GDM1 (cell line): ENCODE data around the gene SLC6A8.
"Not testable (repeated sequence)": the region's sequence is repeated elsewhere in the genome, so short reads cannot be mapped to it uniquely, and the experiment has no call there.

Experiments
- DNase-seq: peaks from one replicate; lab custom pipeline; 2025; lab: John Stamatoyannopoulos, UW

The SLC6A8 gene

GRCh38 chrX:153693216-153694086, 5.7 kb downstream of the SLC6A8 start:
- no peak for DNase-seq

GRCh38 chrX:153694256-153694655, 6.5 kb downstream of the SLC6A8 start:
- not testable (repeated sequence) for DNase-seq

GRCh38 chrX:153694687-153695270, 7.1 kb downstream of the SLC6A8 start:
- DNase-seq = no peak

- DNase-seq = no peak
These were observed 8.4 kb downstream of the SLC6A8 start for GRCh38 chrX:153696100-153696499.

DNA sequence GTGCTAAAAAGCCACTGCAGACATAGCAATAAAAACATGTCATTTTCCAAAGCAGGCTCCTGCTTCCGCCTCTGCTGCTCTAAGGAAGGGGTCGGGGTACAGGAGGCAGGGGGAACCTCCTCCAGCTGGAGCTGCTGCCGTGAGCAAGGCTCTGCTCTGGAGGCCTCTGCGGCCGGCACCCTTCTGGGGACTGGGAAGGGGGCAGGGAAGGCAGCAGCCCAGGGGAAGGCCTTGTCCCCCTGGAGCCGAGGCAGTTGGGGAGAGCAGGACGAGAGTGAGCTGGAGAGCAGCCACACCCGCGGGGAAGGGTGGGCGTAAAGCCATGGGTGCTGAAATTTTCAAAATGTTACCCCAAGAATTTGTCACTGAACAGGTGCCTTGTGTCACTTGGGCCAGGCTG, 8.8 kb downstream of the SLC6A8 start:
- DNase-seq = not testable (repeated sequence)

DNA sequence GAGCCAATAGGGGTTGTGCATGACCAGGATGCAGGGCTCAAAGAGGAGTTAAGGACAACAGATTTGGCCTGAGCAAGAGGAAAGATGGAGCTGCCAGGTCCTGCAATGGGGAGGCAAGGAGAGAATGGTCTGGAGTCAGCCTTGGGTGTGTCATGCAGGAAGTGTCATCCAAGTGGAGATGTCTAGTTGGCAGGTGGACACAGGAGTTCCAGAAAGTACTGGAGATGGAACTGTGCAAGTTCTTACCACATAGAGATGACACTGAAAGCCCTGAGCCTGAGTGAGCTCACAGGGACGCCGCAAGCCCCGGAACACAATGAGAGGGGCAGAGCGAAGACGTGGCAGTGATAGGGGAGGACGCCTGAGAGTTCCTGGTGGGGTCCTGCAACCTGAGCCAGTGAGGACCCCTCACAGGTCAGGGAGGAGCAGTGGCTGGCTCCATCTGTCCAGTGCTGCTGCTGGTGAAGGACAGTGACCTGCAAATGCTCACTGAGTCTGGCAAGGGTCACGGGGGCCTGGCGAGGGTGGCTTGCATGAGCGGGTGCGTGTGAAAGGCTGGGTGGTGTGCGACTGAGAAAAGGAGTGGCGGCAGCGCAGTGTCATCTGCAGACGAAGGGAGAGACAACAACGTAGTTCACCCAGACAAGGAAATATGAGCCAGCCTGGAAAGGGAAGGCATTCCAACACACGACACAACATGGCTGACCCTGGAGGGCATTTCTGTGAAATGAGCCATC, 9.4 kb downstream of the SLC6A8 start:
- not testable (repeated sequence) for DNase-seq

- DNase-seq = no peak
These were observed 10.5 kb downstream of the SLC6A8 start for GRCh38 chrX:153697924-153698865.

DNA sequence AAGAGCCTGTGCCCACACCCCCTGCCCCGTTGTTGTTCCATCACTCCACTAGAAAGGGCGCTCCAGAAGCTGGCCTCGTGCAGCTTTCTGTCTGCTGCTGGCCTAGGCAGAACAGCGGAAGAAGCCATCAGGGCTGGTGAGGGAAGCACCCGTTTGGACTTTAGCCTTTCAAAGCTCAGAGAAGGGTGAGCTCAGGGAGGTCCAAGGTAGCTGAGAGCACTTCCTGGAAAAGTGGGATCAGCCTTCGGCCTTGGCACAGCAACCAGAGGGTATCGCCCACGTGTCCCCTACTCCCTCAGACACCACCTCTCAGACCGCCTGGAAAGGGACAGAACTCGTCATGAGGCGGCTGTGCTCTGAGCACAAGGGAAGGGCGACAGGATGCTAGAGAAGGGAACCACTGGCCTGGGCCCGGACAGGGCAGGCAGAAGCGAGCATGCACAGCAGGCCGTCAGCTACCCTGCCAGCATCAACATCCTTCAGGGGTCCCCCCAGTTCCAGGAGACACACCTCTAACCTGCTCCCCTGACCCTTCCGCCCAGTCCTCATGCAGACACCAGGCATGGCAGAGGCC, 11.6 kb downstream of the SLC6A8 start:
- not testable (repeated sequence) for DNase-seq

DNA sequence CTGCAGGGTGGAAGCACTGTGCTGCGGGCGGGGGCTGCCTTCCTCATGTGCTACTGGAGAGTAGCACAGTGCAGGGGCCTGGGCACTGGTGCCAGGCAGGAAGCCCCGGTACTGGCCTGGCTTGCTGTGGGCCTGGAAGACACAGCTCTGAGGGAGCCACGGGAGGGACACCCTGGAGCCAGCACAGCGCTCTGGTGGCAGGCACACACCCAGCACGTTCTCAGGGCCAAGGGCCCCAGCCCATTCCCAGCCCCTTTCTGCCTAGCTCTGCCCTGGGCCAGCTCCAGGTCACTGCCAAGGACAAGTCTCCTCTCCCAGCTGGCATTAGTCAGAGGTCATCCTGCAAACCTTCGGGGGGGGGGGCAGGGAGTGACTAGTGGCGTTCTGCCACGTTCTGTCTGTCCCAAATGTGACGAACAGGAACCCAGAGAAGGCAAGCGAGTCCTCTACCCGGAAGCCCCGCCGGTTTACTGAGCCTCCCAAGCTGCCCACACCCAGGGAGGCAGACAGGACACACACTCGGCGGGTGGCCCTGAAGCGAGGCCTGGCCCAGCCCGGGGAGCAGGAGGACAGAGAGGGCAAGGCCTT, 12.2 kb downstream of the SLC6A8 start:
- not testable (repeated sequence) for DNase-seq

GRCh38 chrX:153700376-153700945, 12.7 kb downstream of the SLC6A8 start:
- DNase-seq = no peak

- DNase-seq = no peak
These were observed 13.2 kb downstream of the SLC6A8 start for GRCh38 chrX:153700967-153701366.

DNA sequence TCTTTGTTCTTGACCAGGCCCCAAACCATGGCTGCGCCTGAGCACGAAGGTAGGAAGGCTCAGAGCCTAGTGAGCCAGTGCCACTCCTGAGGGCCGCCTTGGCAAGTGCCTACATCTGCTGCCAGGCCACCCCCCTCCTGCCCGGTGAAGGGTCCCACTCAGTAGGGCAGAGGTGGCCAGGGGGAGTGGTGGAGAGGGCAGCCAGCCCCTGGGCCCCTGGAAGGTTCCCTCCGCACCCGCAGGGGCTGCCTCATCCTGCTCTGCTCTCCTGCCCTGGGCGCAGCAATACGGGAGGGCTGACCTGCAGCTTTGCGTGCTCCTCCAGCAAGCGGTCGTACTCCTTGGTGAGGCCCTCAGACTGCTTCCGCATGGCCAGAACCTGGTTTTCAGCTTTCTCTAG, 14.0 kb downstream of the SLC6A8 start:
- no peak for DNase-seq

GRCh38 chrX:153702336-153703035, 14.8 kb downstream of the SLC6A8 start:
- DNase-seq = no peak

DNA sequence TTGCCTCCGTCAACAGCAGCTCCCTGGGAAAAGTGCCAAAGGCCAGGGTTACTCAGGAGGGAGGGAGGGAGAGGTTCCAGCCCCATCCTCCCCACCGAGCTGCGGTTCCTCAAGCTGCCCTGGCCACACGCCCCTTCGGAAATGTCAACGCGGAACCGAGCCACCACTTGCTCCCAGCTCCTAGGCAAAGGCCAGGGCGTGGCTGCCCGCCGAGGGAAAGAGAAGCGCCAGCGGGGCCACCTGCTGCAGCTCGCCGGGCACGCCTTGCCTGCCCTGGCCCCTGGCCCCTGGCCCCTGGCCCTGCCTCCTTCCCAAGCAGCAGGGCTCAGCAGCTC, 15.3 kb downstream of the SLC6A8 start:
- DNase-seq = no peak

DNA sequence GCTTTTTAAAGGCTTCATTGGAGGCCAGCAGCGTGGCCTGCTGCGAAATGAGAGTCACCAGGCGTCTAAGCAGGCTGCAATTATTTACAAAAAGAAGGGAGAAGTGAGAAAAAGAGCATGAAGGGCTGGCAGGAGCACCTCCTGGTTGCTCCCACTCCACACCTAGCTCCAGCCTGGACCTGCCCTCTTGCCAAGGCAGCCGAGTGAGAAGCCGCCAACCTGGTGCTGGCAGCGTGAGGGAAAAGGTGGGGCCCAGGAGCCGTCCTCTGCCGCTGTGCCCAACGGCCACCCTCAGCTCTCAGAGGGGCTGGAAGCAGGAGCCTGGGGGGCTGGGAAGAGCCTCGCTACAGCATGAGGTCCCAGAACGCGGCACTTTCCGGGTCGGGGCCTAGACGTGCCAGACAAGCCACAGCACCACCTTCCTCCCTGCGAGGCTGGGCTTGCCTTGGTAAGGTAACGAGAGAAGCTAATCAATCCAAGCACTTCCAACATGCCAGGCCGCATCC, 16.3 kb downstream of the SLC6A8 start:
- no peak for DNase-seq

DNA sequence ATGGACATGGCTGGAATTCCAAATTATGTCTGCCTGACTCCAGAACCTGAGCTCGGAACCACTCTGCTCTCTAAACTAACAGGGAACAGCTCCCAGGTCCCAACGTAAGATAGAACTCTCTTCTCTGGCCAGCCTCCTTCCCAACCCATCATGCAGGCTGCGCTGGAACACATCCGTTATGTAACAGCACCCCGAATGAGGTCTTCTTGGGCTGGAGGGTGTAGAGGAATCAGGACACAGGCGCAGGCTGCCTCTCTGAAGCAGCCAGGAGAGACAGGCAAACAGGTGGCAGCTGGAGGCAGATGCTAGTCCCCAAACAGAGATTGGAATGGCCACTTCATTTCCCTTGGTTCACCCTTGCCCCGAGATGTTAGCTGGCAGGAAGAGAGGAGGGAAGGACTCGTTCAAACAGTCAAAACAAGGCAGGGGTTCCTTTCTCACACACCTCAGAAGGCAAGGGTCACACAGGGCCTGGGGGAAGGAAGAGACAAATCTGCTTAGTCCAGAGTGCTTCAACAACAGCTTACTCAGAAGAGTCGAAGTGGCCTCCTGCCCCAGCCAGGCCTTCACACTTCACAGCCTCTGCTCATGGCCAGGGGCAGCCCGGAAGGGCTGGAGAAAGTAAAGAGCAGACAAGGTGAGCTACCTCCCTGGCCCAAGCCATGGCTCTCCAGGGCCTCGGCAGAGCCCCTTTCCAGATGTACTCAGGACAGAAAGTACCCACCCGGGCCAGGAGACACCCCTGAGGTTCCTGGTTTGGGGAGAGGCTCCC, 17.1 kb downstream of the SLC6A8 start:
- DNase-seq = not testable (repeated sequence)

DNA sequence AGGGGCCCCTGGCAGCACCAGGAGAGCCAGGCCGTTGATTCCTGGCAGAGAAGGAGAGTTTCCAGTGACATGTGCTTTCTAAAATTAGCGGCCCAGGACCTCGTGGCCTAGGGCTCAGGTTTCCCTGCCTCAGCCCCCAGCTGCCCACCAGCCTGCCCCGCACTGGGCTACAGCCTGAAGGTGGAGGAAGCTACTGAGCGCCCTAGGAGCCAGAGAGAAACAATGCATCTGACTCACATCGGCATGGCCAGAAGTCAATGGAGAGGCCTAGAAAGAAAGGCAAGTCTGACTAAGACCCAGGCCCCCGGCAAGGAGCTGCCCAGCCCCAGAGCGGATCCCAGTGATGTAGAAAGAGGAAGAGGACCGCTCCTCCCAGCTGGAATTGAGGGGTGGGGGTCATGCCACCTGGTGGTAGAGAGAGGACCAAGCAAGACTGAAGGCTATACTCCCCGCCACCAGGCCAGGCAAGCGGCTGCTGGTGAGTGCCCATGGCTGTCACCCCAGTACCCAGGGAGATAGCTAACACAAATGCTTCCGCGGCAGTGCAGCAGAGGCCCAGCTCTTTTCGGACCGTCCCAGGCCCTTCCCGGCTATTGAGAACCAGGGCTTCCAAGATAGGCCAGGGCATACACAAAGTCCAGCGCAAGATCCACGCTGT, 17.8 kb downstream of the SLC6A8 start:
- DNase-seq = not testable (repeated sequence)

DNA sequence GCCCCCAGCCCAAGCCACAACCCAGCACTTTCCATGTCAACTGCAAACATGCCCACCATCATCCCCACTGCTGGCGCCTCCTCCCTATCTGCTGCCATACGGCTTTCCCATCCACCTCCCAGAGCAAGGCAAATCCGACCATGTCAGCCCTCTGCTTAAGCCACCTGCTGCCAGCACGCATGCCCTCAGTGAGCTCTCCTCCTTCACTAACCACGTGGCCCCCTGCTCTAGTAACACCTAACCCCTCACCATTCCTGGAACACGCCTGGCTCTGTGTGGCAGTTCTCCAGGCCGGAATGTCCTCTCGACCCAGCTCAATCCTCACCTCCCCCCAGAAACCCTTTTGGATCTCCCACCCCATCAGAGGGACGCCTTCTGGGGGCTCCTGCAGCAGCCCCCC, 19.1 kb downstream of the SLC6A8 start:
- no peak for DNase-seq

- no peak for DNase-seq
These were observed 19.7 kb downstream of the SLC6A8 start for GRCh38 chrX:153707406-153707805.
